Left ventricle myocardium inferior (tissue), 1 donor: Measurements from ENCODE around the gene BUD31. TPM values are rescaled to one million over a fixed set of nuclear protein-coding genes. Genes with fewer than 3 reads are reported as not detected.

Experiments used
- DNase-seq: peaks from one replicate; pipeline ENCODE4 v3.0.0-alpha.2; 2020
- H3K27ac ChIP-seq: fragments of 200-600 bp; replicated peaks from 2 replicates; pipeline ENCODE4 v1.8.0; 2021
- H3K27me3 ChIP-seq: fragments of 200-600 bp; 2 replicates; pipeline ENCODE4 v1.8.0; 2021; ENCODE audit warnings: low read depth
- H3K36me3 ChIP-seq: fragments of 200-600 bp; 2 replicates; pipeline ENCODE4 v1.8.0; 2021
- H3K4me1 ChIP-seq: fragments of 200-600 bp; 2 replicates; pipeline ENCODE4 v1.8.0; 2021
- H3K4me3 ChIP-seq: fragments of 200-600 bp; 2 replicates; pipeline ENCODE4 v1.8.0; 2021; ENCODE audit warnings: mild to moderate bottlenecking, moderate library complexity
- H3K9me3 ChIP-seq: fragments of 200-600 bp; replicated peaks from 2 replicates; pipeline ENCODE4 v1.8.0; 2021
- CTCF ChIP-seq: fragments of 200-600 bp; IDR thresholded peaks from 2 replicates; pipeline ENCODE4 v1.8.0; 2021; ENCODE audit warnings: antibody characterized with exemption, mild to moderate bottlenecking, borderline replicate concordance
- intact Hi-C: fragments of 100-400 bp; cut with micrococcal nuclease; formaldehyde crosslinking; loops from one replicate; pipeline ENCODE4 v1.11.0; 2022
- total RNA-seq: library from RNA; stranded (reverse); fragmentation: NEBNext Ultra II Directional; extraction: Animal tissue kit (Norgen Biotek cat#: 25700); gene quantifications from one replicate; pipeline ENCODE4 v1.2.1, GENCODE V29; 2021
- donor health status: DM: no; HTN: yes; CAD: no; lungs with severe emphysema.

Gene BUD31
- total RNA-seq, 1 donor from 2014 or later, result 43.9 TPM

DNA sequence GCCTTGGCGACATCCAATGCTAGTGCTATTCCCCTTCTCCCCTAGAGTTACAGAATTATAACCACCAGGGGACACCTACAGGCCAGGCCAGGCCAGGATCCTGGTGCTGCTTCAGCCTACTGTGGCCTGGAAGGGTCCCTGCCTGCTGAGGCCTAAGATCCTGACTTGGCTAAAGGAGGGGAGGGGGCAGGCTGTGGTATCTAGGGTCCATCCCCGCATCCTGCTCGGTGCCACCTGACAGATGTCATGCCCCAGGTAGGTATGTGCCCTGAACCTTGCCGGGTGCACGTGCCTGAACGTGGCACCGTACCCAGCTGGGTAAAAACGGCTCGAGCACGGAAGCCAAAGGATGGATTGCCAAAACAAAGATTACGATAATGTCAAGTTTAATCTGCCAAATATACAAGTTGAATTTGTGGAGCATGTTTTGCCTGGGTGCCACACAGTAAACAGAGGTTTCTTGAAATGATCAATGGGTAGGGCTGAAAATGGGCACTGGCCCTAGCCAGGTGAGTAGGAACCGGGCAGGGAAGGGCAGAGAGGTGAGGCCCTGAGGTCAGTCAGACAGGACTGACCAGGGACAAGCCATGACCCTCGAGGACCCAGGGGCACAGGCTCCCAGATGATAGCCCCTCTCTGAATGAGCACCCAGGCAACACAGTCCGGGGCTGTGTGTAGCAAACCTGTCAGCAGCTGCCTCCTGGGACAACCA is 13.0 kb upstream of the BUD31 start:
- Histone ChIP-seq H3K36me3 (peaks cover 71% of the 10 kb centered on the region), H3K27ac (no peak overlapping the region), H3K4me3 (no peak overlapping the region), H3K9me3 (no peaks in the 10 kb centered on the region), H3K27me3 (no peaks in the 10 kb centered on the region), H3K4me1 (peaks cover 39% of the 10 kb centered on the region)
- intact Hi-C loops, result no loop called here
- DNase-seq, result no peak
- TF ChIP-seq CTCF, result no peak

DNA sequence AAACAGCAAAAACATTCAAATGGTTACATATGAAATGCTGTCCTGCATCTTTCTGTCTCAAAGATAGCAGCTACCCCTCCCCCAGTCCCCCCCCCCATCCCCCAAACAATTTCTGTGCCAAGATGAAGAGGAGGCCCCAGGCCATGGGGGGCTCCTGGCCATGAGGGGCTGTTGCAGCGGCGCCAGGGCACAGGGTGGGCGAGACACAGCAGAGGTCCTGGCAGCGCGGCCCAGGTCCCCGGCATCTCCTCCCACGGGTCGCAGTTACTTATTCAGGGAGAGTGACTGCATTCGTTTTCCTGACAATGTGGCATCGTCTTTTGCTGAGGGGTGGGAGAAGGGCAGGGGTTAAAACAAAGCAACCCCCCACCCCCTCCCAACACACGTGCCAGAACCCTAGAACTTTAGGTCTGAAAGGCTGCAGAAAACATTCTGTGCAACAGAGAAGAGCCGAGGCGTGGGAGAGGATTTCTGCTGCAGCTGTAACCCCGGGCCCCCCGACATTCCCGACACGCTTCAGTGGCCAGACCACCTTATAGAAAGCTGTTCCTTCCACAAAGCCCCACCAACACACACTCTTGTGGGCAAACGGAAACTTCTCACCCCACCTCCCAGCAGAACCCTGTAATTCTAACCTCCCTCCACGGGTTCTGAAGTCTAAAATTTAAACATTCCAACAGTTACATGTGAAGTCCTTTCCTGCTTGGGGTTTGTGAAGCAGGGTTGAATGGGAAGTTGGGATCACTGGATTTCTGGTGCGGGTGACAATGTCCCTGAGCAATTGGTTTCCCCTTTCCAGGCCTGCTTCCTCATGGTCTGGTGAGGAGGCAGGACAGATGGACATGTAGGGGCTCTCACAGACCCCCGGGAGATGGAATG is 12.1 kb upstream of the BUD31 start:
- Histone ChIP-seq H3K4me1 (peaks cover 39% of the 10 kb centered on the region), H3K27me3 (no peaks in the 10 kb centered on the region), H3K36me3 (peaks cover 71% of the 10 kb centered on the region), H3K27ac (no peak overlapping the region), H3K4me3 (no peak overlapping the region), H3K9me3 (no peaks in the 10 kb centered on the region)
- no peak for TF ChIP-seq CTCF
- DNase-seq, result no peak
- intact Hi-C loops, result no loop called here

DNA sequence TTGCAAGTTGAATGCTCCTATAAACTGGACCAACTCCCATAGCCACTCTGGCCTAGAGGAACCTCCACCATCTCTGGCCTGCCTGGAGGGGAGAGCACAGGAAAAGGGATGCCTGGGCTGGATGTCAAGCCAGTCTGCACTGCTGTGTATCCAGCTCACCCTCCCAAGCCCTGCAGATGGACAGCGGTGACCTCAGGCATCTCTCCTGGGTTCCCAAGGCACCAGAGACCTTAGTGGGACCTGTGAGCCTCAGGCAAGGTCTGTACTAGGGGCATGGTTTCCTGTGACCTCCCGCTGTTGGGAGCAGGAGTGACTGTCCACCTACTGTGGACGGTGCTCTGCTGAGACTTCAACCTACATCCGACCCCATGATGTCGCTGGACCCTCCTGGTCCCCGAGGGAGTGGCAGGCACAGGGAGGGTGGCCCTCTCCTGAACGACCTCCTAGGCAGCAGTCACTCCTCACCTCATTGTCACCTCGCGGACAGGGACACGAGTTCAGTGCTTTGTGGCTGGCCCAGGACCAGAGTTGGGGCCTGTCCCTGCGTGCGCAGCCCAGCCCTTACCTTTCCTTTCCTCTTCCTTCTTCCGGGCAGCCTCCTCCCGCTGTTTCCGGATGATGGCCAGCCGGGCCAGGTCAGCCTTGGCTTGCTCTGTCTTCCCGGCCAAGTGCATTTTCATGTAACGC is 11.3 kb upstream of the BUD31 start:
- peaks cover 34% of the 10 kb centered on the region for H3K4me1 ChIP-seq
- H3K36me3 ChIP-seq, result peaks cover 79% of the 10 kb centered on the region
- H3K9me3 ChIP-seq, result no peaks in the 10 kb centered on the region
- H3K4me3 ChIP-seq, result no peak overlapping the region
- intact Hi-C loops, result no loop called here
- no peak for DNase-seq
- no peak overlapping the region for H3K27ac ChIP-seq
- no peak for TF ChIP-seq CTCF
- no peaks in the 10 kb centered on the region for H3K27me3 ChIP-seq

DNA sequence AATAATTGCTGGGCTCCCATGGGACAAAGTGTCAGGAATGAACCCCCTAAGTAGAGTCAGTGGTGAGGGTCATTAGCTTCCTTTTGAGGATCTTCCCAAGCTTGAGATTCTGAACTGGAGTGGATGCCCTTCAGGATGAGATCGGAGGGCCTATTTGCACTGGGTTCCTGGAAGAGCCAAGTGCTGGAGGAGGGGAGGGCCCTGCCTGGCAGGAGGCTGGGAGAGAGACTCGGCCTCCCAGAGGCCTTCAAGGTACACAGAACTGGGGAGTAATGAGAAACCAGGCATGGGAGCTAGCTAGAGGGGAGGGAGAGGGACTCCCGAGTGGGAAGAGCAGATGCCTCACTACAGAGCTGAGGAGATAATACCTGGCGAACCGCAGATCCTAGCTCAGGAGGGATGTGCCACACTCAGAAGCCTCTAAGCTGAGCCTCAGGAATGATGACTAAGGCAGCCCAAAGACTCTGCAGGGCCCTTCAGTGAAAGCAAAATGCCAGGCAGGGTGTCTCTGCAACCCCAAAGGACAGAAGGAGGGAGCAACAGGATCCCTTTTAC is 9.8 kb upstream of the BUD31 start:
- H3K4me3 ChIP-seq, result no peak overlapping the region
- DNase-seq, result no peak
- TF ChIP-seq CTCF, result no peak

DNA sequence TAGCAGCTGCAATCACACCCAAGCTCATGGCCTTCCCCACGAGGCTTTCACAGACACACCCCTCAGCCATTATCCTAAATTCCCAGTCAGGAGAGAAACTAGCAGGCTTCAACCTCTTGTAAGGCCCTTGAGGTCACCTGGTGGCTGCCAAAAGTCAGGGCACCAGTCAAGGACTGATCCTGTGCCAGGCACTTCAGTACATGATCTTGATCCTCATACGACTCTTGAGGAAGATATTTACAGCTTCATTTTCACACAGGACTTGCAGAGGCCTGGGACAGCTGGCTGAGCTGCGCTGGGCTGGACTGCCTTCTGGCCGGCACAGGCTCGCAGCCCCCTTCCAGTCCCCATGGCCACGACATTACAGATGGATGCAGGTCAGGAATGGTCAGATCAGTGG is 9.2 kb upstream of the BUD31 start:
- no peak for DNase-seq
- H3K27me3 ChIP-seq, result no peaks in the 10 kb centered on the region
- no peaks in the 10 kb centered on the region for H3K9me3 ChIP-seq
- H3K36me3 ChIP-seq, result peaks cover 91% of the 10 kb centered on the region
- no peak overlapping the region for H3K4me3 ChIP-seq
- intact Hi-C loops, result no loop called here
- H3K27ac ChIP-seq, result peak overlapping the region; percentile 9
- H3K4me1 ChIP-seq, result peaks cover 23% of the 10 kb centered on the region
- no peak for TF ChIP-seq CTCF

More for the DNA sequence above, 9.8 kb upstream of the BUD31 start:
- no peaks in the 10 kb centered on the region for H3K9me3 ChIP-seq
- H3K27ac ChIP-seq, result peak overlapping the region; percentile 9
- H3K36me3 ChIP-seq, result peaks cover 90% of the 10 kb centered on the region
- H3K27me3 ChIP-seq, result no peaks in the 10 kb centered on the region
- intact Hi-C loops, result no loop called here
- H3K4me1 ChIP-seq, result peaks cover 20% of the 10 kb centered on the region
